GM12878 (cell line): ENCODE data around the gene PARVA. TPM values are rescaled to one million over a fixed set of nuclear protein-coding genes. Genes with fewer than 3 reads are reported as not detected.

Experiments
- ATAC-seq: fragments of 200-7000 bp; cut with Tn5 transposase; 3 replicates; pipeline ENCODE4 v1.9.1; 2020; ENCODE audit warnings: mild to moderate bottlenecking, moderate library complexity
- BruUV-seq: library from RNA; stranded (reverse); fragments of 400-500 nt; replicated peaks from 2 replicates; lab custom pipeline; 2021; lab: Mats Ljungman, UMichigan
- CTCF ChIA-PET: fragments of 300-600 bp; sonication (Branson Sonifier 250); formaldehyde crosslinking; extraction: SDS; loops from one replicate; lab custom pipeline; 2021; ENCODE audit warnings: inconsistent platforms; lab: Yijun Ruan, JAX
- POLR2A ChIA-PET: fragments of 350-600 bp; formaldehyde crosslinking; extraction: SDS; loops from one replicate; lab custom pipeline; 2021; ENCODE audit warnings: inconsistent platforms; lab: Charles Lee
- RAD21 ChIA-PET: fragments of 300-600 bp; sonication (Branson Sonifier 250); formaldehyde crosslinking; loops from one replicate; lab custom pipeline; 2023; ENCODE audit warnings: antibody characterized with exemption; ENCODE audit not compliant: unreplicated experiment; lab: Charles Lee
- SMC1A ChIA-PET: fragments of 300-600 bp; sonication (Branson Sonifier 250); formaldehyde crosslinking; loops from one replicate; lab custom pipeline; 2023; ENCODE audit not compliant: unreplicated experiment, uncharacterized antibody; lab: Charles Lee
- DNase-seq: peaks from one replicate; pipeline ENCODE4 v3.0.0-alpha.2; 2011; ENCODE audit warnings: low read depth, low spot score
- FAIRE-seq: peaks from 3 replicates; lab custom pipeline; 2011; peaks lifted over from hg19 to GRCh38; lab: Jason Lieb, UNC
- H2AFZ ChIP-seq: 2 replicates; pipeline ENCODE4 v1.6.0; 2011; ENCODE audit warnings: low read depth, low read length, control low read depth; ENCODE audit not compliant: control insufficient read depth
- H3K27ac ChIP-seq: 2 replicates; pipeline ENCODE4 v1.5.1; 2011; ENCODE audit warnings: control low read depth; ENCODE audit not compliant: control insufficient read depth, insufficient read depth
- H3K27me3 ChIP-seq, 2 experiments: replicated peaks in 1 of 2; 2 replicates each; pipeline versions ENCODE4 v1.6.0 to v1.6.1; 2011; ENCODE audit warnings: low read length in 1 of 2; ENCODE audit not compliant: control insufficient read depth in 2 of 2, insufficient read depth in 2 of 2
- H3K36me3 ChIP-seq, 2 experiments: 2 replicates each; pipeline ENCODE4 v1.5.1; 2011; ENCODE audit warnings: low read length in 1 of 2; ENCODE audit not compliant: control insufficient read depth in 2 of 2, insufficient read depth in 2 of 2
- H3K4me1 ChIP-seq: 2 replicates; pipeline ENCODE4 v1.6.1; 2011; ENCODE audit warnings: mild to moderate bottlenecking, low read length, moderate library complexity, mixed read lengths; ENCODE audit not compliant: control insufficient read depth, insufficient read depth
- H3K4me2 ChIP-seq: 2 replicates; pipeline ENCODE4 v1.6.0; 2011; ENCODE audit warnings: control low read depth; ENCODE audit not compliant: control insufficient read depth, insufficient read depth
- H3K4me3 ChIP-seq: fragments of 200-600 bp; sonication (generic); 2 replicates; pipeline ENCODE4 v1.5.1; 2016
- H3K79me2 ChIP-seq: 2 replicates; pipeline ENCODE4 v1.6.0; 2011; ENCODE audit warnings: low read length; ENCODE audit not compliant: control insufficient read depth, insufficient read depth
- H3K9ac ChIP-seq: 2 replicates; pipeline ENCODE4 v1.8.0; 2011; ENCODE audit warnings: low read length, control low read depth, mixed read lengths; ENCODE audit not compliant: control insufficient read depth, insufficient read depth
- H3K9me3 ChIP-seq: replicated peaks from 3 replicates; pipeline ENCODE4 v1.5.1; 2011; ENCODE audit warnings: mild to moderate bottlenecking, low read length; ENCODE audit not compliant: control insufficient read depth, insufficient read depth
- H4K20me1 ChIP-seq: 2 replicates; pipeline ENCODE4 v1.6.0; 2011; ENCODE audit not compliant: control insufficient read depth, insufficient read depth
- ATF2 ChIP-seq: IDR thresholded peaks from 2 replicates; pipeline ENCODE4 v1.6.1; 2012; ENCODE audit warnings: low read length, inconsistent platforms
- KLF5 ChIP-seq: fragments of 450-650 bp; IDR thresholded peaks from 2 replicates; pipeline ENCODE4 v1.6.1; 2014; ENCODE audit warnings: mild to moderate bottlenecking; ENCODE audit not compliant: partially characterized antibody
- MYC ChIP-seq: IDR thresholded peaks from 2 replicates; pipeline ENCODE4 v1.6.1; 2011; ENCODE audit warnings: mild to moderate bottlenecking, low read length, moderate library complexity, inconsistent platforms; ENCODE audit not compliant: insufficient read depth, insufficient replicate concordance, insufficient read length, severe bottlenecking
- NBN ChIP-seq: fragments of 450-650 bp; IDR thresholded peaks from 2 replicates; pipeline ENCODE4 v1.6.1; 2016
- NFXL1 ChIP-seq: fragments of 450-650 bp; IDR thresholded peaks from 2 replicates; pipeline ENCODE4 v1.6.1; 2017; ENCODE audit warnings: antibody characterized with exemption, mild to moderate bottlenecking, borderline replicate concordance
- SUPT20H ChIP-seq: IDR thresholded peaks from 2 replicates; pipeline ENCODE4 v1.6.1; 2011; ENCODE audit warnings: low read depth, mild to moderate bottlenecking, low read length, moderate library complexity, borderline replicate concordance; ENCODE audit not compliant: control insufficient read depth
- TAF1 ChIP-seq: IDR thresholded peaks from 2 replicates; pipeline ENCODE4 v1.6.1; 2011; ENCODE audit warnings: mild to moderate bottlenecking, low read depth, low read length, borderline replicate concordance
- ZBTB11 ChIP-seq: fragments of 450-650 bp; formaldehyde crosslinking; IDR thresholded peaks from 2 replicates; pipeline ENCODE4 v1.5.0; 2022; ENCODE audit warnings: mild to moderate bottlenecking, missing genetic modification characterization
- ZNF217 ChIP-seq: fragments of 450-650 bp; IDR thresholded peaks from 2 replicates; pipeline ENCODE4 v1.6.1; 2017; ENCODE audit warnings: antibody characterized with exemption, mild to moderate bottlenecking
- WGBS: methylation state at CpG from one replicate; pipeline ENCODE4 v1.1.6; 2016; ENCODE audit warnings: low lambda C conversion rate; ENCODE audit not compliant: insufficient replicate concordance, insufficient coverage; ENCODE audit errors: missing lambda C conversion rate; 5-methylcytosine and 5-hydroxymethylcytosine counted together
- in situ Hi-C: fragments of 300-500 bp; cut with MboI; formaldehyde crosslinking; loops from 9 replicates; pipeline ENCODE4 v1.14.3; 2018; ENCODE audit warnings: mixed read lengths
- intact Hi-C: fragments of 100-400 bp; cut with micrococcal nuclease; formaldehyde crosslinking; loops from one replicate; pipeline ENCODE4 v1.14.2; 2022; ENCODE audit not compliant: unreplicated experiment
- polyA plus RNA-seq, 11 experiments: library from polyadenylated mRNA; depleted of rRNA in 4 of 11; unstranded in 6 of 11; stranded (reverse) in 5 of 11; fragments of >200 nt; fragmentation: Nextera tagmentation in 4 of 11; fragmentation: Illumina TruSeq in 1 of 11; extraction: Ambion mirVana in 4 of 11; extraction: Trizol in 1 of 11; gene quantifications; 1 replicate in 1 of 11; 2 replicates in 10 of 11; pipeline versions ENCODE4 v1.2.1 to v1.2.3, GENCODE V29; 2011 to 2016; ENCODE audit warnings: inconsistent platforms in 2 of 11, missing spikeins in 2 of 11, low read depth in 1 of 11
- total RNA-seq, 4 experiments: library from RNA; depleted of rRNA in 3 of 4; stranded (reverse); fragments of >200 nt in 3 of 4; fragmentation: Illumina TruSeq in 1 of 4; extraction: Trizol in 1 of 4; gene quantifications; 2 replicates each; pipeline versions ENCODE4 v1.2.1 to v1.2.3, GENCODE V29; 2013 to 2021

PARVA gene
- total and polyA plus RNA-seq, 10 of the 15 experiments (the other 5 are each of a cell fraction or from before 2014, with no cell fraction given): 0.01 to 0.44 (median 0.03) TPM; not detected in 7

GRCh38 chr11:12393691-12394090, 16.3 kb downstream of the PARVA start (continued):
- TF ChIP-seq ATF2 (no peak), SUPT20H (no peak), NFXL1 (no peak), TAF1 (no peak)

GRCh38 chr11:12394601-12395000, 17.2 kb downstream of the PARVA start:
- DNase-seq (no peak), ATAC-seq (no peak), FAIRE-seq (no peak)
- TF ChIP-seq KLF5: no peak
- no peak for TF ChIP-seq MYC
- TF ChIP-seq ZBTB11: no peak
- no peak for TF ChIP-seq NBN
- TF ChIP-seq ZNF217: no peak
- Histone ChIP-seq H3K79me2 (no peaks in the 10 kb centered on the region), H2AFZ (no peak overlapping the region), H3K4me2 (no peak overlapping the region), H3K27ac (no peak overlapping the region), H3K27me3 (no peaks in the 10 kb centered on the region), H3K9me3 (no peaks in the 10 kb centered on the region), H3K36me3 (no peaks in the 10 kb centered on the region), H4K20me1 (no peaks in the 10 kb centered on the region), H3K4me1 (no peaks in the 10 kb centered on the region), H3K9ac (no peak overlapping the region), H3K4me3 (no peak overlapping the region)
- POLR2A ChIA-PET: no interaction called here
- SMC1A ChIA-PET: no interaction called here
- intact Hi-C loops: no loop called here
- RAD21 ChIA-PET: no interaction called here
- CTCF ChIA-PET: no interaction called here
- 14% methylated on average over 6 of the region's 6 CpGs for WGBS
- BruUV-seq: no TSS peak
- in situ Hi-C loops: no loop called here
